Measurements from ENCODE around the gene STX7.

STX7 gene

GRCh38 chr6:132405143-132405915, 107.6 kb downstream of the STX7 start:
- DNase-seq (ENCODE audit: low spot score), result no peak
- TF ChIP-seq CTCF (IDR thresholded peaks at IDR 0.05), result no peak
- Histone ChIP-seq H3K4me3 (no peak overlapping the region), H3K27ac (no peak overlapping the region)

DNA sequence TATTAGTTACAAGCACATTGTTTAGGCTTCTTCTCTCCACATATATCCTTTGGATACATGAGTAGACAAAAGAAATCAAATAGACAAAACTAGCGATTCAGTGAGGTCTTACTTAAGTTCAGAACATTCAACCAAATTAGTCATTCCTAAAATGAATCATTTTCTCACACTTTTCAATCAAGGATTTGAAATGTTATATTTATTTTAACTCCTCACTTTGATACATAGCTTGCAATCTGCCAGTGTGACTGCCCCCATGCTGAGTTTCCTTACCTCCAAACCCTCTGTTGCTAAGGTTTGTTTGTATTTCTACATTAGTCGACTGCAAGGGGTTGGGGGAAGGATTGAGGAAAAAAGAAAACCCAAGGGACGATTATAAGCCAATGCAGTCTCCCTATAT, 108.2 kb downstream of the STX7 start:
- Histone ChIP-seq H3K27ac (no peak overlapping the region), H3K4me3 (no peak overlapping the region)
- no peak for TF ChIP-seq CTCF (IDR thresholded peaks at IDR 0.05)
- DNase-seq (ENCODE audit: low spot score), result no peak

GRCh38 chr6:132404330-132404729, 108.6 kb downstream of the STX7 start:
- no peak for DNase-seq (ENCODE audit: low spot score)
- TF ChIP-seq CTCF (IDR thresholded peaks at IDR 0.05), result no peak
- Histone ChIP-seq H3K4me3 (no peak overlapping the region), H3K27ac (no peak overlapping the region)

- Histone ChIP-seq H3K27ac (no peak overlapping the region), H3K4me3 (peak overlapping the region; percentile 75)
Measured at GRCh38 chr6:132401618-132402285, 111.2 kb downstream of the STX7 start.

DNA sequence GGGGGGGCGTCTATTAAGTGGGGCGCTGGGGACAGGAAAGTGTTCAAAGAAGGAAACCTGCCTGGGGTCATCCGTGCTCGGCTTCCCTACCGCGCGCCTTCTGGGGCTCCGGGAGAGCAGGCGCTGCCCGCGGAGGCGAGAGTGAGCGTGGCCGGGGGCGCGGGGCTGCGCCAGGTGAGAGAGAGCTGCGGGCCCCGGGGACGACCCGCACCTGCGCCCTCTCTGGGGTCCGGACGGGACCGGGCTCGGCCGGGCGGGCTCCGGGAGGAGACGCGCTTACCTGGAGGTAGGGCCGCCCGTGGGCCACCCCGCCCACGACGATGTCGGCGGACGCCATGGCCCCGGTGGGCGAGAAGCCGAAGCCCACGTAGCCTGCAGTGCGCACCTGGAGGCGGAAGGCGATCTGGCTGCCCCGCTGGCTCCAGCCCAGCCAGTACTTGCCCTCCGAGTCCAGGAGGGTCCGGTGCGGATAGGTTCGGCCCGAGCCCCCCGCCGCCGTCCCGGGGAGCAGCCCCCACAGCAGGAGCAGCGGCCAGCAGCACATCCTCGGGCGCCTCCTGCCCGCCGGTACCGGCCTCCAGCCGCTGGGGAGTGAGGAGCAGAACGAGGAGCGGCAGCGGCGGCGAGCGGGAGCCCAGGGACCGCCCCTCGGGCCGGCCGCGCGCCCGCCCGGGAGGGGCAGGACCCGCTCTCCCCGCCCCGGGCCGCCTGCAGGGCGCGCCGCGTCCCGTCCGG, 111.9 kb downstream of the STX7 start, which contains the start of gene MOXD1:
Gene MOXD1 (minus strand): TSS at position 593 of the 735 bp plus-strand sequence. CDS start 49 bp downstream, at position 544.
- no peak for TF ChIP-seq CTCF (IDR thresholded peaks at IDR 0.05)

More at GRCh38 chr6:132401618-132402285, 111.2 kb downstream of the STX7 start:
- TF ChIP-seq CTCF (IDR thresholded peaks at IDR 0.05), result no peak
- DNase-seq (ENCODE audit: low spot score), result no peak

GRCh38 chr6:132400555-132400882, 112.4 kb downstream of the STX7 start:
- no peak for TF ChIP-seq CTCF (IDR thresholded peaks at IDR 0.05)
- Histone ChIP-seq H3K27ac (no peak overlapping the region), H3K4me3 (peak overlapping the region; percentile 75)
- DNase-seq (ENCODE audit: low spot score), result no peak

More for the DNA sequence above, 111.9 kb downstream of the STX7 start, which contains the start of gene MOXD1:
- no peak for DNase-seq (ENCODE audit: low spot score)
- Histone ChIP-seq H3K27ac (no peak within 1 kb of the TSS), H3K4me3 (peak within 1 kb of the TSS; percentile 75)

Measured in coronary artery (tissue), 2 donors.